Activated gamma-delta T cell (primary cell): ENCODE data around the gene SEC63.
"Not testable (repeated sequence)": the region's sequence is repeated elsewhere in the genome, so short reads cannot be mapped to it uniquely, and the experiment has no call there.

ENCODE experiments used
- DNase-seq: peaks from one replicate; lab custom pipeline; 2025; lab: John Stamatoyannopoulos, UW
- total RNA-seq, 2 donors: gene quantifications; one replicate each; lab custom pipeline; 2026; lab: John Stamatoyannopoulos, UW

Gene SEC63, protein sequence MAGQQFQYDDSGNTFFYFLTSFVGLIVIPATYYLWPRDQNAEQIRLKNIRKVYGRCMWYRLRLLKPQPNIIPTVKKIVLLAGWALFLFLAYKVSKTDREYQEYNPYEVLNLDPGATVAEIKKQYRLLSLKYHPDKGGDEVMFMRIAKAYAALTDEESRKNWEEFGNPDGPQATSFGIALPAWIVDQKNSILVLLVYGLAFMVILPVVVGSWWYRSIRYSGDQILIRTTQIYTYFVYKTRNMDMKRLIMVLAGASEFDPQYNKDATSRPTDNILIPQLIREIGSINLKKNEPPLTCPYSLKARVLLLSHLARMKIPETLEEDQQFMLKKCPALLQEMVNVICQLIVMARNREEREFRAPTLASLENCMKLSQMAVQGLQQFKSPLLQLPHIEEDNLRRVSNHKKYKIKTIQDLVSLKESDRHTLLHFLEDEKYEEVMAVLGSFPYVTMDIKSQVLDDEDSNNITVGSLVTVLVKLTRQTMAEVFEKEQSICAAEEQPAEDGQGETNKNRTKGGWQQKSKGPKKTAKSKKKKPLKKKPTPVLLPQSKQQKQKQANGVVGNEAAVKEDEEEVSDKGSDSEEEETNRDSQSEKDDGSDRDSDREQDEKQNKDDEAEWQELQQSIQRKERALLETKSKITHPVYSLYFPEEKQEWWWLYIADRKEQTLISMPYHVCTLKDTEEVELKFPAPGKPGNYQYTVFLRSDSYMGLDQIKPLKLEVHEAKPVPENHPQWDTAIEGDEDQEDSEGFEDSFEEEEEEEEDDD
- 29.5 to 34.7 reads per million in 2 donors for total RNA-seq

DNA sequence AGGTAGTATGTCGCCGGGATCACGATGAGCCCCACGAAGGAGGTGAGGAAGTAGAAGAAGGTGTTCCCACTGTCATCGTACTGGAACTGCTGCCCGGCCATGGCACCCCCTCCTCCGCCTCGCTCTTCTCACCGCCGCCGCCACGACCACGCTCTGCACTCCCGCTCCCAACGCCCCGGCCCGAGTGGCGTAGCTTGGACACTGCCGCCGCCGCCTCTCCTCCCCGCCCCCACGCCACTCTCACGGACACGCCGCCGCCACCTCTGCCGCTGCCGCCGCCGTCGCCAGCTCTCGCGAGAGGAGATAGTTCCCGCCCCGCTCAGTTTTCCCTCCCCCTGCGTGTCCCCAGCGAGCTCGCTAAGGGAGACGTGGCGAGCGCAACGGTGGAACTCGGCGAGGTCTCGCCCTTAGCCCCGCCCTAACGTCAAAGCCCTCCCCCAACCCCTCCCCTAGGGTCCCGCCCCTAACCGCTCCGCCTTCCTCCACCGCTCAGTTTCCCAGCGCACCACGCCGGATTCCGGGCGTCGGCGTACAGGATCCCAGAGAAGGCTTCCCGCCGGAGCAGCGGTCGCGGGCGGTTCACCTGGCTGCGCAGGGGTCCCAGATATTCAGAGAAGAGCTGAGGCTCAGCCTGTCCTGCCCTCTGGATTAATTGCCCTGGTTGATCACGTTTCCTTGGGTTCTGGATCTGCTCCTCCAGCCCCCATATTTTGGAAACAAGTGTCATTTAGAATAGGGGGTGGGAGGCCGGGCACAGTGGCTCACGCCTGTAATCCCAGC is at the start of gene SEC63:
TSS of gene SEC63 (minus strand) at position 300 of the 780 bp plus-strand sequence. CDS start at position 101, 199 bp downstream.
- peak; percentile 90 for DNase-seq

DNA sequence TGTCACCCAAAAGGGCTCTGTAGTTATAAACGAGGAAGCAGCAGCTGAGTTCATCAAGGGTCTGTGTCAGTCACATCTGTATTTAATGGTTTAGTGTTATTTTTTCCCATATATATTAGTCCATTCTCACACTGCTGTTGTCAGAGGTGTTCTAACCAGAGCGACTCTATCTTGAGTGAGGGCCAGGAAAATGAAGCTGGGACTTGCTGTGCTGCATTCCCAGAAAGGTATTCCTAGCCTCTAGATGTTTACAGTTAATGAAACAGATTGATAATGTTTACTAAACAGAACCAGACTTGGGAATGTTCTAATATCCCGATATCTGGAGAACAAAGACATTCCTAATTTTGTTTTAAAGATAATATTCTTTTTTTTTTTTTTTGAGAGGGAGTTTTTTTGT is 48.0 kb upstream of the SEC63 start:
- no peak for DNase-seq

DNA sequence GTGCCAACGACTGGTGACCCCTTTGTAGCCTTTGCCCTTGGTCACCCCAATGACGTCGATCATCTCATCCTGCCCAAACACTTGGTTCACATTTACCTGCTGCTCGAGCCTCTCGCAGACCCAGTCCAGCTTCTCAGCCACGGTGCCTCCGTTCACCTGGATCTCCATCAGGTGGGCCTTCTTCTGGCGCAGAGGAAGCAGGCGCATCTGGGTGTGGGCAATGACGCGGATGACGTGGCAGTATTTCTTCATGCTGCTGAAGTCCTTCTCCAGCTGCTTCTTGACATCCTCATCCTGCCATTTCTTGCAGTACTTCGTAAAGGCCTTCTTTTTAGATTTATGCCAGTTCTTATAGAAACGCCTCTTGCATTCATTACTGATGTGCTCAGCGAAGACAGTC is 46.9 kb upstream of the SEC63 start:
- no peak for DNase-seq

DNA sequence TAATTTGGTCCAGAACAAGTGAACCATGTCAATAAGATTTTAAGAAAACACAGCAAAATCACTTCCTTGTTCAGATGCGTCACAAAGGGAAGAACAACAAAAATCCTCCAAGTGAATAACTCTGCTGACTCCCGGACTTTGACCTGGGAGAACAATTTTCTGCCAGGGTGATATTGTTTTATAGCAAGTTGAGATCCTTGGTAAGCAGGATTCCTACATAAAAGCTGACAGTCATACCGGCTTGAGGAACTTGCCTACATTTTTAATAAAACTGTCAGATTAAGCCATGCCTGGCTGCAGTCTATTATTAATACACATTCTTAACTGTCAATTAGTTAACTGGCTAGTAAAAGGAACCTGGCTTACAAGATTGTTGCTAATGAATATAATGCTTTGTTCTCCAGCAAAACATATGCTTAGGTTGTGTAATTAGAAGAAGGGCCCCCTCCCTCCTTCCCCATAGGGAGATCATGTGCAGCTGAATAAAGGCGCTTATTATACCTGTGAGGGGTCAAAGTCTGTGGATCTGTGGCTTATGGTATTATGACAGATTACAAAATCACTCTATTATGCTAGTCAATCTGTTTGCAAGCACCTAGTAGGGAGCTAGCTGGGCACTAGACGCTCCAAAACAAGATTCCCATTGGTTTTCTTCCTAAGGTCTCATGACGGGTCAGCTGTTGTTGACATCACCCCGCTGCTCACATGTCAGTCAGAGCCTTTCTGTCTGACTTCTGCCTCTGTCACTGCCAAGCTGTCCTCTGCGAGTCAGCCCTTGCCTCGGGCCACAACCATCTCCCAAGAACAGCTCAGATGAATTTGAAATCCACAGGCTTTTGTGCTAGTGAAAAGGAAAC is 44.6 kb upstream of the SEC63 start:
- no peak for DNase-seq

DNA sequence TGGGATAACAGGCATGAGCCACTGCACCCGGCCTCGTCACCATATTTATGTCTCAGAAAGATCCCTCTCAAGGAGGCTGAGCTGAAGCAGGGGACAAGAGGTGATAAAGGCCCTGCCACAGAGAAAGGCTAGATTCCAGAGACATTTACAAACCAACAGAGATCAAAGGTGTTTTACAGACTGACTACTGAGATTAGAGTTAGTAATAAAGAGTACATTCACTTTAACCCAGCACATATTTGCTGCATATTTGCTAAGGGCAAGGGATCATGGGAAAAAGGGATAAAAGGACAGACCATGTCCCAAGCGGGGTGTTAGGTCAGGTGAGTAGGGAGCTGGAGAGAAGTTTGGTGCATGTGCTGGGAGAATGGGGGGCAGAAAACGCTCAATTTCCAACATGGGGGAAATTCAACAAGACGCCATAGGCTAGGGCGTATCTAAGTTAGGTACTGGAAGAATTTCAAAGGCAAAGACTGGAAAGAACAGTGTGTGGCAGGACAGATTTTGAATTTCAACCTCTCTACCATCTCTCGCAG is 43.8 kb upstream of the SEC63 start:
- no peak for DNase-seq

DNA sequence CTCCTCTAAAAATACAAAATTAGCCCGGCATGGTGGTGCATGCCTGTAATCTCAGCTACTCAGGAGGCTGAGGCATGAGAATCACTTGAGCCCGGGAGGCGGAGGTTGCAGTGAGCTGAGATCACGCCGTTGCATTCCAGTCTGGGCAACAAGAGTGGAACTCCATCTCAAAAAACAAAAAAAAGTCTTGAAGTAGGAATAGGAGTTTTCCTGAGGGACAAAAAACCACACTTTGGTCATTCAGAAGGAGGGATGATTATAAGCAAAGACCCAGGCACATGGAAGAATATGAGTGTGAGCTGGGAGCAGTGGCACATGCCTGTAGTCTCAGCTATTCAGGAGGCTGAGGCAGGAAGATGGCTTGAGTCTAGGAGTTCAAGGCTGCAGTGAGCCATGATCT is 42.3 kb upstream of the SEC63 start:
- not testable (repeated sequence) for DNase-seq

DNA sequence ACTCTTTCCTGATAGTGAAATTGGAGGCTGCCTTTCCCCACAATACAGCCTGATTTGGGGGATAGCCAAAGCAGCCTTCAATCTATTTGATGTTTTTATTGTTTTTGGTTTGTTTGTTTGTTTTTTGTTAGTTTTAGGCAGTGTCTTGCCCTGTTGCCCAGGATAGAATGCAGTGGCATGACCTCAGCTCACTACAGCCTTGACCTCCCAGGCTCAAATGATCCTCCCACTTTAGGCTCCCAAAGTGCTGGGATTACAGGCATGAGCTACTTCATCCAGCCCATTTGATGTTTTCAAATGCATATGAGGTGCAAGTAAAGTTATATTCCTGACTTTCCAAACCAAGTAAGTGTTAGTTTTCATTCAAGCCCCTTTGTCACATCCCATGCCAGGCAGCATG is 41.3 kb upstream of the SEC63 start:
- no peak for DNase-seq

DNA sequence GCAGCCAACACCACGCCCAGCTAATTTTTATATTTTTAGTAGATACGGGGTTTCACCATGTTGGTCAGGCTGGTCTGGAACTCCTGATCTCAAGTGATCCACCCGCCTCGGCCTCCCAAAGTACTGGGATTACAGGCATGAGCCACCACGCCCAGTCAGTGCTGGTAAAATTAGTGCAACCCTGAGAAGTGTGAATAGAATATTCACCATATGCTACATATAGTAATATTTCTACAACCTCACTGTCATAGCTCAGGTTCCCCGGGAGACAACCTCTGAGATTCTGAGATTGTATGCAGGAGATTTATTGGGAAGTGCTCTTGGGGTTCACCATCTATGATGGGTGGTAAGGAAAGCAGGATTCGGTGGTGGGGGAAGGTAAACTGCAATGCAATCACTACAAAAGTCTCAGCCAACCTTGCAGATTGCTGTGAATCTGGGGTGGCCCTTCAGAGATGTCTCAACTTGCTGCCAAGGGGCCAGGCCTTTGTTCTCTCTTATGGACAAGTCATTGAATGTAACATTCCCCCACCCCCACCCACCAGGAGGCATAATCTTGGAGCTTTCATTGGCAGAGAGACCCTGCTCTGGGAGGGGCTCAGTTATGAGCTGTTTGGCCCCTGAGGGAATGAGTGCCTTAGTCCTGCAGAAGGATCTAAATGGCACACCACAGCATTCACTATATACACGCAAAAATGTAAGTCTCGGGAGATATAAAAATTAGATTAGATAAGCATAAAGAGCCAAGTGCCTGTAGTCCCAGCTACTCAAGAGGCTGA is 34.0 kb upstream of the SEC63 start:
- DNase-seq, result no peak

DNA sequence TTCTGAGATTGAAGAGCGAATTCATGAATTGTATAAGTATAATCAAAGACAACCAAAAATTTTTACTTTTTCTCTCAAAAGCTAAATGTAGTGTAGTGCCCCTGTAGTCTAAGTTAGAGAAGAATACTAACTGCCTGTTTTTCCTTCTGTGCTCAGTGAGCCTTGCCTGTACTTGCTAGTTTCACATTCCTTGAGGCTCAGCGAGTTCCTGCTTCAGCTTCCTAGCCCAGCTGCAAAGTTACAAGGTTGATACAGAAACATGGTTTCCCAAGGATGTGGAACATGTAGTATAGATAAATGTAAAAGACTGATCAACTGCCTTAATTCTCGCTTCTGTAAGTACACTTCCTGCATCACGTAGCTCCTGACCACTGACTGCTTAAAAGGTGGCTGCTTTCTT is 33.1 kb upstream of the SEC63 start:
- no peak for DNase-seq

DNA sequence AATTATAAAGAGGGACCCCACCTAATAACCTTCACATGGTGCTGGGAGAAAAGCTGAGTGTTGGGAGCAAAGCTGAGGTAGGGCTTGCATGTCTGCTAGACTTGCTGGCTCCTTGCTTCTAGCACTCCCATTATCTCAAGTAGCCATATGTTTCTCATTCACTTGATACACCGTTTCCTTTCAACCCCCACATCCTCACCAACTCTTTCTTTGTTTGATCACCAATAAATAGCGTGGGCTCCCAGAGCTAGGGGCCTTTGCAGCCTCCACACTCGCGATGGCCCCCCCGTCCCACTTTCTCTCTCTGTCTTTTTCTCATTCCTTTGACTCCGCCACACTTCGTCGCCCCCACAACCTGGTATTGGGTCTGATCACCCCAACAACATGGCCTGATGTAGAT is 32.6 kb upstream of the SEC63 start:
- DNase-seq, result not testable (repeated sequence)

DNA sequence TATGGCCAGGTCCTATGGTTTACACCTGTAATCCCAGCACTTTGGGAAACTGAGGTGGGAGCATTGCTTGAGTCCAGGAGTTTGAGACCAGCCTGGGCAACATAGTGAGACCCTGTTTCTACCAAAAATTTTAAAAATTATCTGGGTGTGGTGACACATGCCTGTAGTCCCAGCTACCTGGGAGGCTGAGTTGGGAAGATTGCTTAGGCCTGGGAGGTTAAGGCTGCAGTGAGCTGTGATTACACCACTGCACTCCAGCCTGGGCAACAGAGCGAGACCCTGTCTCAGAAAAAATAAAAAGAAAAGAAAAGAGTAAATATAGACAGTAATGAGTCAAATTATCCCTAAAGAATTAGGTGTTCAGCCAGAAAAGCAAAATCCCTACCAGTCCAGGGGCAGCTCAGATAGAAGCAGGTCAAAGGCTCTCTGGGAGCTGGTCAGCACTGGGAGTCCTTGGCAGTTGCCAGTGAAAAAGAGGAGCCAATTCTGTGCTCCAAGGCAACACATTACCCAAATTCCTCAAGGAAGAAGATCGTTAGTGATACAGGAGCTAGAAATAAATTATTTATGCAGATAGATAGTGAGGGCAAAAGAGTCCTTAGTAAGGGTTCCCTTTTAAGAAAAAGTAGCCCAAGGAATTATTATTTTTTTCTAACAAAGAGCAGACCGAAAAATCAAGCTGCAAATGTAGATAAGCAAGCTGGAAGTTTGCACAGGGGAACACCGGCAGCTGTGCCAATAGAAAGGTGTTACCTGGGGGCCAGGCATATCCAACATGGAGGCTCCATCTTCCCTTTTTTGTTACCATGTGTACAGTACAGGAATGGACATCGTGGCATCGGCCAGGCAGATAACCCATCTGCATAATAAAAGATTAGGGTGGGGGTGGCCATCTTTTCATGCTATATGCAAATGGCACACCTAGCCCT is 31.4 kb upstream of the SEC63 start:
- no peak for DNase-seq

DNA sequence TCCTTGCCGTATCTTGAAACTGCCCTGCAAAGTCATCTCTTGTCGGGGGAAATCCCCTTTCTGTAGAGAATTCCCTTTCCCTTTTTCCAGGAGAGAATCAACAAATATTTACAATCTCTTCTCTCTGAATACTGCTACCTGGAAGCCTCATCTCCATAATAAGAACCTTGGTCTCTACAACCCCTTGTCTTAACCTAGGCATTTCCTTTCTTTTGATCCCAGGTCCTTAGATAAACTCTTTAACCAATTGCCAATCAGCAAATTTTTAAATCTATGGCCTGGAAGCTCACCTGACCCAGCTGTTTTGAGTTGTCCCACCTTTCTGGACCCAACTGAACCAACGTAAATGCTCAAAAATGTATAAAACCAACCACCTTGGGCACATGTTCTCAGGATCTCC is 30.6 kb upstream of the SEC63 start:
- no peak for DNase-seq

DNA sequence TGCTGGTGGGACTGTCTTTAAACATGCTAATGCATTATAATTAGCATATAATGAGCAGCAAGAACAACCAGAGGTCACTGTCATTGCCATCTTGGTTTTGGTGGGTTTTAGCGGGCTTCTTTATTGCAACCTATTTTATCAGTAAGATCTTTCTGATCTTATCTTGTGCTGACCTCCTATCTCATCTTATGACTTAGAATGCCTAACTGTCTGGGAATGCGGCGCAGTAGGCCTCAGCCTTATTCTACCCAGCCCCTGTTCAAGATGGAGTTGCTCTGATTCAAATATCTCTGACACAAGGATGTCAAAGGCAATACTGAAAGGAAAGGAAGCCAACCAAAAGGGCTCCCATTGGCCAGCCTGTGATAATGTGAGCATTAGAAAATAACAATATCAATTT is 29.8 kb upstream of the SEC63 start:
- no peak for DNase-seq

DNA sequence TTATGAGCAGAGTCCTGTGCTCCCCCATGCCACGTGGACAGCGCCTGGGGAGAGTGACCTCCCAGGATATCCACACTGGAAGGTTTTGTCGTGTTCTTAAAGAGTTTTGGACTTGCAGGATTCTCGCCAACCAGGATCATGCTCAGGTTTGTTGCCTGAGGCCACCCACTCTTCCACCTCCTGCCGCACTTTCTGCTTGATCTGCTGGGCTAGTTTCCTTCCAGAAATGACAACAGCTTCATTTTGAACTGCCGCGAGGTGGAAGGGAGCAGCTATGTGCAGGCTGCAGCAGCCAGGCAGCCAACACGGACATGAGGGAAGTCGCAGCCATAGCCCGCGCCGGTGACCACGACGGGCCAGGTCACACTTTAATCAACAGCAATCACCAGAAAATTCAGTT is 27.7 kb upstream of the SEC63 start:
- no peak for DNase-seq

DNA sequence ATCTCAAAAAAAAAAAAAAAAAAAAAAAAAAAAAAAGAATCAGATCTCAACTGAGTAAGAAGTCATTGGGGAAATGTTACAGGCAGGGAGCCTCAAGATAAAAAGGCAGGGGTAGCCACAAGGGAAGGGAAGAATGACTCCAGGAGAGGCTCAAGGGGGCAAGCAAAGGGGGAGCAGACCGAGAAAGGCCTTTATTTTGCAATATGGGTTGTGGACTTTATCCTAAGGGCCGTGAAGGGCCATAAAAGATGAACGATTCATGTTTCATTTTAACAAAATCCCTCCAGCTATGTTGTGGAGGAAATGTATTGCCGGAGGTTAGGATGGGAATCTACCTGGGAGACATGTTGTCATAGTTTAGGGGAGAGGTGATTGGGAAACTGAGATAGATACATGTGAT is 25.8 kb upstream of the SEC63 start:
- DNase-seq, result no peak

DNA sequence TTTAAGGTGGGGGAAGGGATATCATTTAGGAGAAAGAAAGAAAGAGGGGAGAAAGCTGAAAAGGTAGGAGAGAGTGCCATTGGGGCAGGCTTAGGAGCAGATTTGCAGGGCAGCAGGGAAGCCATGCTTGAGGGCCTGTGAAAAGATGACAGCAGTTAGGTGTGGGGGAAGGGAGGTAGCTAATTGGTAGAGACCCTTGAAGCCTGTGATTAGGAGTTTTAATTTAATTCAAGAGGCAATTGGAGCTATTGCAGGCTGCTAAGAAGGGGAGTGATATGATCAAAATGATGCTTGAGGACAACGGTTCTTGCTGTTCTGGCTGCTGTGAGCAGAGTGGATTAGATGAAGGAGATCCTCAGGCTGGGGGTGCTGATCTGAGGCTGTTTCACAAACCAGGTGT is 24.5 kb upstream of the SEC63 start:
- DNase-seq, result no peak

DNA sequence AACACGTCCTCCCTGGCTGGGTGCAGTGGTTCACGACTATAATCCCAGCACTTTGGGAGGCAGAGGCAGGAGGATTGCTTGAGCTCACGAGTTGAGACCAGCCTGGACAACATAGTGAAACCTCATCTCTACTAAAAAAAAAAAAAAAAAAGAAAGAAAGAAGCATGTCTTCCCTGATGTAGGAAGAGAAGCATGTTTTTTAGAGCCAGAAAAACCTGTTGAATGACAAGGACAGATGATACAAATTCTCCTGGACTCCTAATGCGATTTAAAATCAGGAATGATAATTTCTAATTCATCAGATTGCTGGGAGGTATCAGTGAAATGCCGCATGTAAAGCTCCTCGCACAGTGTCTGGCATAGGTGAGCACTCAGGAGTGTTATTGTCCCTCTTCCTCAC is 23.7 kb upstream of the SEC63 start:
- no peak for DNase-seq

DNA sequence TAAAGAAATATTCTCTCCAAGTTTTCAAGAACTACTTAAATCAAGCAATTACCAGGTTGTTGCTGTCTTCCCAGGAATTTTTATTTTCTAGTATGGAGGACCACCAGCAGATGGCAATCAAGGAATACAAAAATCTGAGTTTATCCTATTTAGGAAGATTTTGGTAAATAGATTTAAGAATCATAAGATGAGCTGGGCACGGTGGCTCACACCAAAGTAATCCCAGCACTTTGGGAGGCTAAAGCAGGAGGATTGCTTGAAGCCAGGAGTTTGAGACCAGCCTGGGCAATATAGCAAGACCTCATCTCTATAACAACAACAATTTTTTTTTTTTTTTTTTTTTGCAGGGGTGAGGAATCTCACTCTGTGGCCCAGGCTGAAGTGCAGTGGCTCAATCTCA is 19.3 kb upstream of the SEC63 start:
- no peak for DNase-seq

DNA sequence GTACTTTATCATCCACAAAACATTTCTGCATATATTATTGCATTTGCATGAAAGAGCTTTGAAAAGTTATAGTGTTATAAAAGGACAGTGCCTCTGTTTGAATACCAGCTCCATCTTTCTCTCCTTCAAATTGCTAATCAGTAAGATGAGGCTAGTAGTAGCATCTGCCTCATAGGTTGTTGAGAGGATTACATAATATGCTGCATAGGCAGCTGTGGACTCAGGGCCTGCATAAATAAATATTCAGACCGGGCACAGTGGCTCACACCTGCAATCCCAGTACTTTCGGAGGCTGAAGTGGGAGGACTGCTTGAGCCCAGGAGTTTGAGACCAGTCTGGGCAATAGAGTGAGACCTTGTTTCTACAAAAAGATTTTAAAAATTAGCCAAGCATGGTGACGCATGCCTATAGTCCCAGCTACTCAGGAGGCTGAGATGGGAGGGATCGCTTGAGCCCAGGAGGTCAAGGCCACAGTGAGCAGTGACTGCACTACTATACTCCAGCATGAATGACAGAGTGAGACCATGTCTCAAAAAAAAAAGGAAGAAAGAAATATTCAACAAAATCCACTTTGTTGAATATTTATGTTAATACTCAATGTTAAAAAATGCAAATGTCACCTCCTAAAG is 18.3 kb upstream of the SEC63 start:
- DNase-seq, result no peak
